Stimulated activated CD4-positive, alpha-beta T cell treated with anti-CD3 and anti-CD28 coated beads, Interleukin-12 subunit alpha, Interleukin-12 subunit beta, amount 100 ng/mL, for 4 hours (primary cell): ENCODE data around the gene CHST8.

Experiments used
- DNase-seq: peaks from one replicate; pipeline ENCODE4 v3.0.0-alpha.2; 2020

Gene CHST8

GRCh38 chr19:33799476-33799875 lies 177.7 kb downstream of the CHST8 start:
- DNase-seq = no peak

- no peak for DNase-seq
Measured at GRCh38 chr19:33800012-33800680, 178.4 kb downstream of the CHST8 start.

- DNase-seq = no peak
Measured at GRCh38 chr19:33801411-33801810, 179.7 kb downstream of the CHST8 start.

GRCh38 chr19:33802001-33802400 lies 180.2 kb downstream of the CHST8 start:
- no peak for DNase-seq

- no peak for DNase-seq
Measured at GRCh38 chr19:33802801-33803200, 181.0 kb downstream of the CHST8 start.

GRCh38 chr19:33803383-33803782 lies 181.6 kb downstream of the CHST8 start:
- DNase-seq = no peak

GRCh38 chr19:33804021-33804799 lies 182.5 kb downstream of the CHST8 start:
- DNase-seq = no peak

- DNase-seq = no peak
Measured at GRCh38 chr19:33805313-33805712, 183.6 kb downstream of the CHST8 start.

GRCh38 chr19:33805840-33806433 lies 184.2 kb downstream of the CHST8 start:
- no peak for DNase-seq

- DNase-seq = no peak
Measured at GRCh38 chr19:33806434-33806881, 184.7 kb downstream of the CHST8 start.

- no peak for DNase-seq
Measured at GRCh38 chr19:33808399-33808798, 186.6 kb downstream of the CHST8 start.

GRCh38 chr19:33809960-33810359 lies 188.2 kb downstream of the CHST8 start:
- no peak for DNase-seq

- DNase-seq = no peak
Measured at GRCh38 chr19:33810821-33811220, 189.1 kb downstream of the CHST8 start.

- no peak for DNase-seq
Measured at GRCh38 chr19:33811246-33811645, 189.5 kb downstream of the CHST8 start.

- DNase-seq = no peak
Measured at GRCh38 chr19:33811736-33812387, 190.1 kb downstream of the CHST8 start.

- no peak for DNase-seq
Measured at GRCh38 chr19:33812388-33813330, 190.9 kb downstream of the CHST8 start.

- DNase-seq = no peak
Measured at GRCh38 chr19:33813391-33814101, 191.8 kb downstream of the CHST8 start.

- DNase-seq = no peak
Measured at GRCh38 chr19:33814181-33815165, 192.7 kb downstream of the CHST8 start.

- DNase-seq = no peak
Measured at GRCh38 chr19:33815380-33816340, 193.9 kb downstream of the CHST8 start.
